ENCODE results near the gene CBX7. TPM values are rescaled to one million over a fixed set of nuclear protein-coding genes. Genes with fewer than 3 reads are reported as not detected.

The CBX7 gene
- total and polyA plus RNA-seq, 2 of the 4 experiments (the other 2 are of a cell fraction) = 0.90 to 3.6 TPM

- H2AFZ ChIP-seq (replicated peaks; ENCODE audit: low read length, poor library complexity) = no peak overlapping the region
- H2AK9ac ChIP-seq (replicated peaks; ENCODE audit: low read depth, low read length, poor library complexity) = no peak overlapping the region
- ChIA-PET CTCF (no interaction called here), POLR2A (ENCODE audit: unreplicated experiment) (no interaction called here)
- H3K9me3 ChIP-seq (ENCODE audit: control insufficient read depth, insufficient read depth, low read length) = no peaks in the 10 kb centered on the region
- no peak overlapping the region for H2BK120ac ChIP-seq (ENCODE audit: low read depth, low read length)
- H3K4ac ChIP-seq (ENCODE audit: low read depth, low read length) = no peak overlapping the region
- H4K5ac ChIP-seq (ENCODE audit: low read depth, low read length) = no peak overlapping the region
- H3K18ac ChIP-seq (ENCODE audit: low read depth, low read length) = no peak overlapping the region
- no TSS peak for BruUV-seq (replicated peaks)
- H2BK15ac ChIP-seq (ENCODE audit: low read depth, low read length) = no peak overlapping the region
- no peak overlapping the region for H3K23ac ChIP-seq (ENCODE audit: low read depth, low read length)
- no peak overlapping the region for H2BK20ac ChIP-seq (ENCODE audit: low read depth, low read length)
- H4K8ac ChIP-seq (ENCODE audit: low read depth in 2 of 2, low read length in 2 of 2) = no peak overlapping the region
- H3K36me3 ChIP-seq (ENCODE audit: control insufficient read depth, insufficient read depth, low read length) = no peaks in the 10 kb centered on the region
- TF ChIP-seq BHLHE40 (IDR thresholded peaks at IDR 0.05; ENCODE audit: low read depth, low read length) = no peak
- WGBS, 2 experiments (ENCODE audit: extremely low coverage in 2 of 2, insufficient read length in 1 of 2) = 77% methylated on average over 9 of the region's 17 CpGs; no CpG with 5 or more reads in 1 of the 2 experiments
- H3K9me1 ChIP-seq (ENCODE audit: insufficient read depth, low read length) = no peaks in the 10 kb centered on the region
- no peak overlapping the region for H3K4me3 ChIP-seq (ENCODE audit: insufficient read depth, low read depth, low read length)
- H3K79me1 ChIP-seq (ENCODE audit: low read depth in 1 of 2, low read length in 2 of 2) = no peaks in the 10 kb centered on the region
- dilution Hi-C loops (cut with HindIII; ENCODE audit: low sequenced_read_pairs, unreplicated experiment) (no loop called here), in situ Hi-C loops (cut with MboI; ENCODE audit: low sequenced_read_pairs) (no loop called here), intact Hi-C loops (cut with micrococcal nuclease) (no loop called here)
- no peaks in the 10 kb centered on the region for H4K20me1 ChIP-seq (ENCODE audit: insufficient read depth, low read length)
- no peak overlapping the region for H3K56ac ChIP-seq (ENCODE audit: extremely low read depth, insufficient read depth, low read length)
- peaks cover 8% of the 10 kb centered on the region for H3K4me1 ChIP-seq (ENCODE audit: control insufficient read depth, insufficient read depth, low read length)
- no peak overlapping the region for H3K14ac ChIP-seq (replicated peaks; ENCODE audit: low read depth, low read length)
- no peak overlapping the region for H2AK5ac ChIP-seq (ENCODE audit: low read depth, low read length)
- no peak overlapping the region for H3K27ac ChIP-seq (ENCODE audit: insufficient read depth, low read length)
- H2BK5ac ChIP-seq (ENCODE audit: low read depth, low read length, poor library complexity, severe bottlenecking) = no peak overlapping the region
- no peak overlapping the region for H4K91ac ChIP-seq (ENCODE audit: insufficient read depth, low read depth, low read length)
- DNase-seq (no peak), ATAC-seq (ENCODE audit: low read depth) (no peak)
- no peaks in the 10 kb centered on the region for H3K27me3 ChIP-seq (ENCODE audit: control insufficient read depth, insufficient read depth, low read length)
- no peak overlapping the region for H3K9ac ChIP-seq (ENCODE audit: low read depth, low read length)
- no peak overlapping the region for H3K4me2 ChIP-seq (ENCODE audit: low read depth, low read length)
These were observed 18.6 kb downstream of the CBX7 start for GRCh38 chr22:39133871-39134270.

Measured in IMR-90 (cell line).